HG02981 (cell line): Measurements from ENCODE around the gene LINS1.
A peak's percentile ranks its signal among the peaks of the same experiment; 100 is the strongest.

Experiments
- ATAC-seq: cut with Tn5 transposase; IDR thresholded peaks from one replicate; pipeline ENCODE4 v1.9.1; 2021; ENCODE audit warnings: mild to moderate bottlenecking, moderate library complexity; ENCODE audit not compliant: unreplicated experiment

LINS1 gene

DNA sequence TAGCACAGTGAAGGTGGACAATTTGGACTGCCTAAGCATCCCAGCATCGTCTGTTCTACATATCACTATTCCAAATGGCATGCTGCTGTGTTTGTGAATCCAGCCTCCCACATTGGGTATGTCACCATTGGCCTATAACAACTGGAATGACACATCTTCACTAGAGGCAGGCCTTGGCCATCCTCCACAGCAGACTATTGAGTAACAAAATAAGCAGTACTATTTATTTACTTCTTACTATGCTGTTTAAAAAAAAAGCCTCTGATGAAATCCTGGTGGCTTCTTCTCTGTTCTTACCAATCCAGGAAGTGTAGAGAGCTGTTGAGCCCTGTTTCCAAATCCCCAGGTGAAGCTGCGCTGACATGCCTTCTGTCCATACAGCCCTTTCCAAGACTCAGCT is 42.7 kb downstream of the LINS1 start:
- ATAC-seq = no peak

DNA sequence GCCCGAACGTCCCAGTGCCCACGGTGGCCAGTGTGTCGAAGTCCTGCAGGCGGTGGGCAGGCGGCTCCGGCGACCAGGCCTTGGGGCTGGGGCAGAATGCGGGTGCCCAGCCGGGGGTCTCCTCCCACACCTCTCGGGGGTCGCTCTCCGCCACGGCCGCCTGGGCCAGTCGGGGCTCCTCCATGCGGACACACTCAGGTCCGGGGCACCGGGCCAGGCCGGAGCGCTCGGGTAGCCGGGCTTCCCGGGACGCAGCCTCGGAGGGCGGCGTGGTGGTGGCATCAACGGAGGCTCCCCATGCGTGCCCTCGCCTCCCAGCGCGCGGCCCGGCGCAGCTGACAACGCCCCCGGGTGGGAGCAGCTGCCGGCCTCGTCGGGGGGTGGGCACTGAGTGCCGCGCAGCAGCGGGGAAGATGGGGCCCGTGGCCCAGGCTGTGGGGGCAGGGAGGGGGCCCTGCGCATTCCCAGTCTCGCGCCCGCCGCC is 43.2 kb downstream of the LINS1 start:
- no peak for ATAC-seq

DNA sequence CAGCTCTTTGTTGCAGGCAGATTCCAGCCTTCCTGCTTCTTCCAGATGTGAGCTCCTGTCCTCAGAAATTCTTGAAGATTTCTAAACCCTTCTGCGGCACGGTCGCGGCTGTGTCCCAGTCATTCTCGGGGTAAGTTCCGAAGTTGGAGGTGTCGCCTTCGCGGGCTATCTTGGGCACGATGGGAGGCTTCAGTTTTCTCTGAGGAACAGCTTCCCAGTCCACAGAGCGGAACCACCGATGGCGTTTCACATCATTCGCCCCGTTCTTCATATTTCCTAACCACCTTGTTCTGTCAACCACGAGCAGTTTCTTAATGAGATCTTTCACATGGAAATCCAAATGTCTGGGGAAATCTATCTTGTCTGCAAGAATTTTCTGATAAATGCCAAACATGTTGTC is 48.5 kb downstream of the LINS1 start:
- ATAC-seq = no peak

DNA sequence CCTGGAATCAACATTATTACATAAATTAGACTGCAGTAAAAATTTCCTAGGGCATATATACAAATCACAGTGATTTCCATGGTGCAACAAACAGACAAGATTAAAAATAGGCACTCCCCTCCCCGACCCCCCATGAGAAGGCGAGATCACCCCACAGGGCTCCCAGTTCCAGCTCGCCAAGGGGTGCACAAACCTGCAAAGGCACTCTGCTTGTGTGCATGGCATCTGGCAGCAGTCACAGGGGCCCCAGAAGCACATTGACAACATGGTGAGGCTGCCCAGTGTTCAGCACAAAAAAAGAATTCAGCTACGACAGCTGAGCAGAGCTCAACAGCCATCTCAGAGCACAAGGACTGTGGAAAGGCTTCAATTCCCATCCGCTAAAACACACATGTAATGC is 54.0 kb downstream of the LINS1 start:
- ATAC-seq = no peak

DNA sequence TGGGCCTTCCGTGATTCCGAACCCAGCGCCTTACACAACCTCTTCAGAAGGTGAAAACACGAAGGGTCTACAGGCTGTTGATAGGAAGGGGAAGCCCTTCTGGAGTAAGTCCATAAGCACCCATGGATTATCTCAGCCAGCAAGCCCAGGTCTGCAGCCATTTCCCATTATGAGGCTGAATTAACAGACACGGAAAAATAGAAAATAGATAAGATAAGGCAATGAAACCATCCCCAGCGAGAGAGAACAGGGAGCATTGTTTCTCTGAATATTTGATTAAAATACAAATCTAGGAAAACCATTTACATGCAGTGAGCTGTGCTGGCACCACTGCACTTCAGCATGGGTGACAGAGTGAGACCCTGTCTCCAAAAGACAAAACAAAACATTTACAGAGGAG is 57.0 kb downstream of the LINS1 start:
- no peak for ATAC-seq

DNA sequence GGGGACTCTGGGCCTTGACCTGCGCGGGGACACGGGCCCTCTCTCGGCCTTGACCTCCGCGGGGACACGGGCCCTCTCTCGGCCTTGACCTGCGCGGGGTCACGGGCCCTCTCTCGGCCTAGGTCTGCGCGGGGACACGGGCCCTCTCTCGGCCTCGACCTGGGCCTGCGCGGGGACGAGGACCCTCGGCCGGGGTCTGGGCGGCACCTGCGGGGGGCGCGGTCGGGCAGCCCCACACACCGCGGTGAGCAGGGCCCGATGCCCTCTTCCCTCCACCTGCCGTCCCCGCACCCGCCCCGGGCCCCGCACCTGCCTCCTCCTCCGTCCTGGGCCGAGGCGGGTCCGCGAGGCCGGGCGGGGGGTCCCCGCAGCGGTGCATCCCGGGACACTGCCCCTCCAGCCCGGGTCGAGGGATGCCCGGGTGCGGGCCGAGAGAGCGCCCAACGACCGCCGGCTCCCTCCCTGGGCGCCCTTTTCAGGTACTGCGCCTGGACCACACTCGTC is 57.6 kb downstream of the LINS1 start:
- ATAC-seq = no peak

DNA sequence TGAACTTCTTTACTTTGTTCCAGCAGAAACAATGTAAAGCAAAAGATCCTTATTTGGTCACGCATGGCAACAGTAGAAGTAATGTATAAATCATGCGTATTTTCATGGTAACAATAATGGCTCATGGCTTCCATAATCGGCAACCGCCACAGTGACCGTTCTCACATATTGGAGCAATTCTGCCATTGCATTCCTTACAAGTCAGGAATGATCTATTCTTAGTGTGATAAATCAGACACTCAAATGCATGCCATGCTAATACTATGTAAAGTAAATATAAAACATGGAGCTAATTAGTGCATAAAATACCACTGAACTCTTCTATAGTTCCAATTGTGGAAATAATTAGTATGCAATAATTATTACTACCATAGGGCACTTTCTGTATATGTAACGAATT is 59.7 kb downstream of the LINS1 start:
- ATAC-seq = no peak

DNA sequence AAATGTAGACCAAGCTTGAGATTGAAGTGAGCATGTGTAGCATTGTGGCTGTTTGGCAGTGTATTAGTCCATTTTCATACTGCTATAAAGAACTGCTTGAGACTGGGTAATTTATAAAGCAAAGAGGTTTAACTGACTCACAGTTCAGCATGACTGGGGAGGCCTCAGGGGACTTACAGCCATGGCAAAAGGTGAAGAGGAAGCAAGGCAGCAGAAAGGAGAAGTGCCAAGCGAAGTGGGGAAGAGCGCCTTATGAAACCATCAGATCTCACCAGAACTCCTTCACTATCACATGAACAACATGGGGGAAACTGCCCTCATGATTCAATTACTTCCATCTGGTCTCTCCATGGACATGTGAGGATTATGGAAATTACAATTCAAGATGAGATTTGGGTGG is 64.7 kb downstream of the LINS1 start:
- ATAC-seq = peak; percentile 87

DNA sequence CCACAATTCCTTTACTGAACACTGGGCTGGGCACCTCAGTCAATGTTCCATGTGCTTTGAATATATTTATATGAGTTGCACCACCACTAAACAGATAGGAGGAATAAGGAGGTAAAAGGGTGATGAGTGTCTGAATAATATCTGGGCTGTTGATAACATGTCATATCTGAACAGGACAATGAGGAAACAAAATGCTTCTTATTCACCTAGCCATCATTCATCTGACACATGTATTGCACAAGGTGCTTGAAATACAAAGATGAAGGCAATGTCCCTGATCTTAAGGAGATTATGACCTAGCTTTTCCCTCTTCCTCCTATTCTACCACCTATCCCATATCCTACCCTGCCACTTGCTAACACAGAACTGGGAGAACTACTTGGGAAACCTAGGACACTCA is 65.3 kb downstream of the LINS1 start:
- ATAC-seq = no peak

DNA sequence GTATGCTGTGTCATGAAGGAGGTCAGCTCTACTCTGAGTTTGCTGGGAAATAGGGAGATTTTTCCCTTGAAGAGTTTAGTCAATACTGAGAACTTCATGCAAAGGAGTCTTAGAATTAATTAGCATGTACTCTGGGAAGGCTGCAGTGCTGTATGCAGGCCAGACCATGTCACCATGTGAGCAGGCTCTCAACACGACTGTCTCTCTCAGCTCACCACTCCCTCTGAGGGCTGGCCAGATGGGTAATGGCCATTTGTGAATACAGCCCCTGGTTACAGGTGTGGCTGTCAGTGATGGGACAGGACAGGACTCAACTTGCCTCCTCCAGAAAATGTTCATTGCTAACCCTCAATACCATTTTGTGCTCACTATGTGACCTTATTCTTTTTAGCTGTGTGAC is 68.1 kb downstream of the LINS1 start:
- no peak for ATAC-seq

DNA sequence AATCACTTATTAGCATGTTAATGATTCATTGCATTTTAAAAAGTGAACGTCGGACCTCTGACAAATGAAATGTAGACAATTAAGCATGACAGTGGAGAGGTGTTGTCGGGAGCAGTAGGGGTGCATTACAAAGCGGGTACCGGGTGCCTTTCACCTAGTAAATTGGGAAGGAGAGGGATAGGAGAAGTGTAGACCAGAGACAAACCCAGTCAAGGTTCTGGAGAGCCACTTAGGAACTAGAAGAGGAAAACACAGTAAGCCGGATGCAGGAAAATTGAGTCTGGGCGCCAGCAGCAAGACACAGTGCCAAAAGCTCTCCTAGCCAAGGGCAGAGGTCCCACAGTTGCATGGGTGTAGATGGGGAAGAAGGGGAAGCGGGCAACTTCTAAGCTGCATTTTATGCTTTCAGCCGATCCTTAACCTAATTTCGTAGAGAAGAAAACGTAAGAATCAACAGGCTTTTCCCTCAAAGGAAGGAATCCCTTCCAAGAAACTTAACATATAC is 70.1 kb downstream of the LINS1 start:
- no peak for ATAC-seq

DNA sequence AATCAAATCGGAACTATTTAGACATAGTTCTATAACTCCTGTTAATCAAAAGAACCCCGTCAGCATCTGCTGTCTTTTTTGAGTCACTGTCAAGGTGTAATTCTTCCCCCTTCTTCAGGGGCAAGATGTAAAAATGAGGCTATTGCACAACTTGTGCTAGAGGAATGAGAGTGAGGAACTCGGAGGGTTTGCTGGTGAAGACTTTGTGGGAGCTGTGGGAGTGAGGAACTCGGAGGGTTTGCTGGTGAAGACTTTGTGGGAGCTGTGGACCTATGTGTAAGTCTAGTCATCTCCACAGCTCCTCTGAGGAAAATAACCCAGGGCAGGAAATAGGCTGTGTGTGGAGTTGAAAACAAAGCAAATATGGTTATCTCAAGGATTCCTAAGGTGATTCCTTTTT is 70.8 kb downstream of the LINS1 start:
- ATAC-seq = no peak

DNA sequence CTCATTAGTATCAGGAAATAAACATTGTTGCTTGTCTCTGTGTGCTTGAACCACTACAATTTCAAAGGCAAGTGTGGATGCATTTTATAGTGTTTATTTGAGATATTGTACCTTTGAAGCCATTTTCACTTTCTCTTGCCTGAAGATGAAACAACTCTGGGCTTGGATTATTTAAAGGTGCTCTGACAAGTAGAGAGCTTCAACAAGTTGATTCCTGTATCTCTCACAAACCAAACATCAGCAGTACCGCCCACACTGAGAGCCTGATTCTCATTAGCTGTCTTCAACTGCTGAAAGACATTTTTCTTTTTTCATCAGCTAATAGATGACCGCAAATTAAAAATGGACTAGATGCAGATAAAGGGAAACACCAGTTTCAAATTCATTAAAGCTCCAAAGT is 72.4 kb downstream of the LINS1 start:
- ATAC-seq = no peak

DNA sequence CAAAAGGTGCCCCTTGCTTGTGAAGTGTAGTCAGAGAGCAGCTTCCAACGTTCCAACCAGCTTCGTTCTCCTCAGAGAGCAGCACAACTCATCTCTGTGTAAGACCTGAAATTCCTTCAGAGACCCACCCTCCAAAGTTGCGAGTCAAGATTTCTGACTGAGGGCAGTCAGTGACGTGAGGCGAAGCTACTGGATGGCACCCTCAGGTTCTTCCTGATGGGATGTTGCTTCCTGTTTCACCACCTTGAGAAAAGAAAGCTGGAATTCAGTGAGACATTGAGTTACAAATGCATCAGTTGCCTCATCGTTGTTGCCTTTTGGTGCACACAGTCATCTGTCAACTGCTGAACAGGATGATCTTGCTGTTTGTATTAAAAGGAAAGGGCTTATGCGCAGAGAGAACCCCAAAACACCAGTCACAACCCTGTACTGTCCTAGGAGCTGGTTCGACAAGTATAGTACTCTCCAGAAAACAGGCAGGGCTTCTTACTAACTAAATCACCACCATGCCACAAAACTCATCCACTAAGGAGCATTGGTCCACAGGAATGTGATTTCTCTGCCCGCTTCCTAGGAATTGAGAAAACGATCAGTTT is 73.1 kb downstream of the LINS1 start, which contains the start of gene CERS3:
TSS of gene CERS3 (minus strand) at position 118 of the 596 bp plus-strand sequence. CDS start 27,101 bp downstream, outside the sequence.
- ATAC-seq = no peak

DNA sequence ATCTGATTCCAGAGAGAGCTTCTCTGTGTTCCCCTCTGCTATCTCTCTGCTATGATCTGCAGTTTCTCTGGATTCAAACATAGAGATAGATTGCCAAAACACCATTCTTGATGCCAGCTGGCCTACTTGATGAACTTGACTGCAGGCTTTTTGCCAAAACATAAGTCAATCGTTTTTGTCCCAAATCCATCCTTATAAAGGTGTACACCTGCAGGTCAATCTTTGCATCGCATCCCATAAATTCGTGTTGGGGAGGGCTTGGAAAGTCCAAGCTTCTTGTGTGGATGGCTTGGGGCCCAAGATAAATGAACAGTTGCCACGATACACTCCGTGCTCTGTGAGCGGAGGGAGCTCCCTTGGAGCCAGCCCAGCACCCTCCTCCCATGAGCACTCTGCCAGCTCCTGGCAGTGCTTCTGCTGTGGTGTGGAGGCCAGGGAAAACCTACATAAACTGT is 75.9 kb downstream of the LINS1 start:
- ATAC-seq = no peak

DNA sequence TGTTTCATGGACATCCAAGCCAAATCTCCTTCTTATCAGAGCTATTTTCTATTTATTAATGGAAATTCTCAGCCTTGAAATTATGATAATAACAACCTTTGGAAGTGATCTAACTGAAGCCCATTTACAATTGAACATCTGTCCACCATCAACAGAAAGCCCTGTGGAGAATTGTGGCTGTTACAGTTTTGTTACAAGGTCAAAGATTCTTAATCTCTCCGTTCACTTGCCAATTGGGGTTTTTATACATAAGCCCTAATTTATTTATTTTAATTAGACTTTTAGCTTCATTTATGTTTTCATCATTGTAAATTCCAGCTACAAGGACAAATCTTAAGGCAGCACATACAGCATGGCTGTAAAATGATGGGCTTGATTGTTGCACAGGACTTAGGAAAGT is 76.5 kb downstream of the LINS1 start:
- ATAC-seq = no peak

DNA sequence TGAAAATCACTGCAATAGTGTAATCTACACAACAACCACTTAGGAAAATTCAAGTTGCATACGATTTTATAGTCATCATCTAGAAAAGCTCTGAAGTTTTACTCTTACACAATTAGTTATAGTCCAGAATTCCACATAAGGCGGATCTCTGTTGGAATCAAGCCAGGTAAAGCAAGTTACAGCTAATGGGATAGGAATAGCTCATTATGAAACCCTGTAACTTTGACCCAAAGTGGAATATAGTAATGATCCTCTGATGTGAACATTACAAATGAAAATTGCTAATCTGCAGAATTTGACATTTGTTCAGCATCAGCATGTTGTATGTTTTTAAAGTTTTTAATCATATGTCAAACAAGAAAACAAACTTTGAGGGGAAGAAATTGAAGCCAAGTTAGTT is 77.7 kb downstream of the LINS1 start:
- ATAC-seq = no peak

DNA sequence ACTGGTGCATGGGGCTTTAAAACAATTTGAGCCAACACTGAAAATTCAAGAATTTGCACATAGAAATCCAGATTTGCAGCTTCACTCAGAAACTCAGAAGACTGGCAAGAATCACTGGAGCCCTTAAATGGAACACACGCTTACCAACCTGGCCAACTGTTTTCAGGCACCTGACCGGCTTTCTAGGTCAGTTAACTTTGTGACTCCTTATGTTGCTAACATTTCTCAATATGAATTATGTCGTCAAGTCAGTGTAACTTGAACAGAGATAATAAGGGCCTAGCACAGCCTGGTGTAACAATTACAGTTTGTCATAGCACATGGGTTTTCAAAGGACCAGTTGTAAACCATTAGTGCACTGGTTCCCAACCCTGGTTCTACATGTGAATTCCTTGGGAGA is 80.1 kb downstream of the LINS1 start:
- ATAC-seq = no peak

DNA sequence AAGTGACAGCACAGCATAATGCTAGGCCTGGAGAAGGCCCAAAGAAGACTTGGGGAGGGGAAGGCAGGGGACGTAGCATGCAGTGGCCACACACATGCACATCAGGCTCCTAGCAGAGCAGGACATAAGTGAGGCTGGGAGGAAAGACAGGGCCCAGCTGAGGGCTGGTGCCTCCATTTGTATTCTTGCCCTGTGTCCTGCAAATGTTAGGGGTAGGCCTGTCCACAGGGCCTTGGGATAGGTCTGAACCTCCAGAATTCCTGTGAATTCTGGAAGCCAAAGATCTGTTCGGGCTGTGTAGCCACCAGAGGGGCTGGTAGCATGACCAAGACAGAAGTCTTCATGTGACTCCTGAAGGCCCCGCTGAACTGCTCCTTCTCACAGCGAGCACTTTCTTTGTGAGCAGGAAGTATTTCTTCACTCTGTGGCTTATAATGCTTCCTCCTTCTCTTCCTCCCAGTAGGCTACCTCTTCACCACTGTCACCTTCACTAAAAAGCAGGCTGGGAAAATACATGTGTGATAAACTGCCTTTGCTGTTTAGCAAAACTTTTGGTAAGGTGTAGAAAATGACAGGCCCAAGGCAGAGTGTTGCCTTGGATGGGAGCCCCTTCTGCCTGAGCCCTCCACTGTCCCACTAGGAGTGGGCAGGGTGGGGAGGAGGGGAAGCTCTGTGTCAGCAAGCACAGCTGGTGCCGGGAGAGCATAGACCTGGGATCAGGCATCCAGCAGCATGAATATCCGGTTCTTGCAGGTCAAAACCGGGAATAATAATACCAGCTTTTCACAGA is 81.7 kb downstream of the LINS1 start:
- no peak for ATAC-seq

DNA sequence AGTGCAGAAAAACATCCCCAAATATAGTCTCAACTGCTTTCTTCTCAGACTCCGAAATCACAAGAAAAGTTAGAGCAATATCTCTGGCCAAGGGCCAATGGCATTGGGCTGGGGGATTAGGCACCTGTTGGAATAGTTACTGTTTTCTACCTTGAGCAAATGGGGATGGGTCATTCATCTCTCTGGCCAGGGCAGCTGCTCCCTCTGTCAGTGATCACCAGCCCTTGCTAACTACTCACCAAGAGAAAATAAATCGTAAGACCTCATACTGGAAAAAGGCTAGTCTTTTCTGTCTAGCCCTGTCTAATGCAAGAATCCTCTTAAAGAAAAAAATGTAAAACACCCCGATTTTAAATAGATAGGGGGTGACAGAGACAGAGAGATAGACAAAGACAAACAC is 84.1 kb downstream of the LINS1 start:
- no peak for ATAC-seq
